Measurements from ENCODE around the gene OR51V1. TPM values are rescaled to one million over a fixed set of nuclear protein-coding genes. Genes with fewer than 3 reads are reported as not detected.
"Not testable (repeated sequence)": the region's sequence is repeated elsewhere in the genome, so short reads cannot be mapped to it uniquely, and the experiment has no call there.

Gene OR51V1, protein sequence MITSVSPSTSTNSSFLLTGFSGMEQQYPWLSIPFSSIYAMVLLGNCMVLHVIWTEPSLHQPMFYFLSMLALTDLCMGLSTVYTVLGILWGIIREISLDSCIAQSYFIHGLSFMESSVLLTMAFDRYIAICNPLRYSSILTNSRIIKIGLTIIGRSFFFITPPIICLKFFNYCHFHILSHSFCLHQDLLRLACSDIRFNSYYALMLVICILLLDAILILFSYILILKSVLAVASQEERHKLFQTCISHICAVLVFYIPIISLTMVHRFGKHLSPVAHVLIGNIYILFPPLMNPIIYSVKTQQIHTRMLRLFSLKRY
- total RNA-seq (2022) (not detected in 2 replicates), Bru-seq, nascent RNA (not detected), BruChase-seq, experiment 1, labeled RNA remaining after a 6-hour chase (not detected), BruChase-seq, experiment 2, labeled RNA remaining after a 2-hour chase (not detected)
- long read RNA-seq, result 0 reads

DNA sequence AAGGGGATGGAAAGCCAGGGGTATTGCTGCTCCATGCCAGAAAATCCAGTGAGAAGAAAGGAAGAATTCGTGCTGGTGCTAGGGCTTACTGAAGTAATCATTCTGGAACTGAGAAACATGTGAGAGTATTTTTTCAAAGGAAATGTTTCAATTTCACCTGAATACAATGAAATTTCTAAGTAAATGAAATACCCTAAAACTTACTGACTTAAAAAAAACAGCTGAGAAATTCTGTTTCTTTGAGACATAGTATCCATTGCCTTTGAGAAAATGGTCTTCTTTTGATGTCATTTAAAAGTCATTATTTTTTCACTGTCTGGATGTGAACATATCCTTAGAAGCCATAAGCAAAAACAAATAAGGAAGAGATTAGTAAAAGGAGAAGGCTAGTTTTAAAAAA lies at the start of gene OR51V1:
TSS of gene OR51V1 (minus strand) at position 101 of the 400 bp plus-strand sequence. CDS start at position 101, 0 bp downstream.
- intact Hi-C loops (cut with micrococcal nuclease; ENCODE audit: unreplicated experiment), result loop anchor here (10.0 kb wide), 1 partner anchor 694 kb away; the partner anchor contains the start of gene OR52E5
- CTCF ChIA-PET, result no interaction called here
- no peaks in the 10 kb centered on the region for H3K36me3 Mint-ChIP-seq (ENCODE audit: insufficient read depth, unreplicated experiment)
- H3K9me3 Mint-ChIP-seq (ENCODE audit: low read depth, unreplicated experiment), result no peaks in the 10 kb centered on the region
- no peaks in the 10 kb centered on the region for H3K4me1 Mint-ChIP-seq (ENCODE audit: low read depth, unreplicated experiment)
- H3K27me3 Mint-ChIP-seq (ENCODE audit: unreplicated experiment), result no peaks in the 10 kb centered on the region
- TF ChIP-seq, protein P1, sequence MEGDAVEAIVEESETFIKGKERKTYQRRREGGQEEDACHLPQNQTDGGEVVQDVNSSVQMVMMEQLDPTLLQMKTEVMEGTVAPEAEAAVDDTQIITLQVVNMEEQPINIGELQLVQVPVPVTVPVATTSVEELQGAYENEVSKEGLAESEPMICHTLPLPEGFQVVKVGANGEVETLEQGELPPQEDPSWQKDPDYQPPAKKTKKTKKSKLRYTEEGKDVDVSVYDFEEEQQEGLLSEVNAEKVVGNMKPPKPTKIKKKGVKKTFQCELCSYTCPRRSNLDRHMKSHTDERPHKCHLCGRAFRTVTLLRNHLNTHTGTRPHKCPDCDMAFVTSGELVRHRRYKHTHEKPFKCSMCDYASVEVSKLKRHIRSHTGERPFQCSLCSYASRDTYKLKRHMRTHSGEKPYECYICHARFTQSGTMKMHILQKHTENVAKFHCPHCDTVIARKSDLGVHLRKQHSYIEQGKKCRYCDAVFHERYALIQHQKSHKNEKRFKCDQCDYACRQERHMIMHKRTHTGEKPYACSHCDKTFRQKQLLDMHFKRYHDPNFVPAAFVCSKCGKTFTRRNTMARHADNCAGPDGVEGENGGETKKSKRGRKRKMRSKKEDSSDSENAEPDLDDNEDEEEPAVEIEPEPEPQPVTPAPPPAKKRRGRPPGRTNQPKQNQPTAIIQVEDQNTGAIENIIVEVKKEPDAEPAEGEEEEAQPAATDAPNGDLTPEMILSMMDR (IDR thresholded peaks at IDR 0.05; ENCODE audit: unreplicated experiment), result no peak
- DNase-seq, result no peak
- H3K27ac Mint-ChIP-seq (ENCODE audit: unreplicated experiment), result no peak within 1 kb of the TSS
- no TSS peak for BruUV-seq (replicated peaks)
- no peak within 1 kb of the TSS for H3K4me3 Mint-ChIP-seq (ENCODE audit: low read depth, unreplicated experiment)

DNA sequence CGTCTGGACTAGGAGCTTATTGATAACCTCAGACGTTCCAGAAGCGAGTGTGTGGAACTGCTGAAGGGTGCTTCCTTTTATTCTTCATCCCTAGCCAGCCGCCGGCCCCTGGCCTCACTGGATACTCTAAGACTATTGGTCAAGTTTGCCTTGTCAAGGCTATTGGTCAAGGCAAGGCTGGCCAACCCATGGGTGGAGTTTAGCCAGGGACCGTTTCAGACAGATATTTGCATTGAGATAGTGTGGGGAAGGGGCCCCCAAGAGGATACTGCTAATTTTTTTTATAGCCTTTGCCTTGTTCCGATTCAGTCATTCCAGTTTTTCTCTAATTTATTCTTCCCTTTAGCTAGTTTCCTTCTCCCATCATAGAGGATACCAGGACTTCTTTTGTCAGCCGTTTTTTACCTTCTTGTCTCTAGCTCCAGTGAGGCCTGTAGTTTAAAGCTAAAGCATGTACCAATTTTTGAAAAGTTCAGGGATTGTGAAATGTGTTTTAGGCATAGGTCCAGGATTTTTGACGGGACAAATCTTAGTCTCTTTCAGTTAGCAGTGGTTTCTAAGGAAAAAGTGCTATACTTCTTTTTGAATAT lies 49.4 kb upstream of the OR51V1 start, which contains the start of gene HBG1:
TSS of gene HBG1 (minus strand) at position 51 of the 590 bp plus-strand sequence. CDS start 53 bp downstream, outside the sequence.
- CTCF ChIA-PET; intact Hi-C loops (cut with micrococcal nuclease; ENCODE audit: unreplicated experiment); H3K4me1 Mint-ChIP-seq (ENCODE audit: low read depth, unreplicated experiment); DNase-seq; BruUV-seq (replicated peaks); H3K4me3 Mint-ChIP-seq (ENCODE audit: low read depth, unreplicated experiment); H3K9me3 Mint-ChIP-seq (ENCODE audit: low read depth, unreplicated experiment); H3K36me3 Mint-ChIP-seq (ENCODE audit: insufficient read depth, unreplicated experiment); H3K27ac Mint-ChIP-seq (ENCODE audit: unreplicated experiment): not testable (repeated sequence)
- peaks cover 58% of the 10 kb centered on the region for H3K27me3 Mint-ChIP-seq (ENCODE audit: unreplicated experiment)

DNA sequence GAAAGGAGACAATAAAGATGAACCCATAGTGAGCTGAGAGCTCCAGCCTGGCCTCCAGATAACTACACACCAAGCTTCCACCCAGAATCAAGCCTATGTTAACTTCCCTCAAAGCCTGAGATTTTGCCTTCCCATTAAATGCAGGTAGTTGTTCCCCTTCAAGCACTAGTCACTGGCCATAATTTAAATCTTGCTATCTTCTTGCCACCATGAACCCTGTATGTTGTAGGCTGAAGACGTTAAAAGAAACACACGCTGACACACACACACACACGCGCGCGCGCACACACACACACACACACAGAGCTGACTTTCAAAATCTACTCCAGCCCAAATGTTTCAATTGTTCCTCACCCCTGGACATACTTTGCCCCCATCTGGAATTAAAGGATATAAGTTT lies 48.0 kb upstream of the OR51V1 start:
- CTCF ChIA-PET, result interaction anchor here (0.7 kb wide), 1 partner anchor 20 kb away, joined by 3 read pairs; no protein-coding TSS in a partner anchor
- H3K9me3 Mint-ChIP-seq (ENCODE audit: low read depth, unreplicated experiment); BruUV-seq (replicated peaks); H3K4me3 Mint-ChIP-seq (ENCODE audit: low read depth, unreplicated experiment); DNase-seq; H3K4me1 Mint-ChIP-seq (ENCODE audit: low read depth, unreplicated experiment); H3K36me3 Mint-ChIP-seq (ENCODE audit: insufficient read depth, unreplicated experiment); intact Hi-C loops (cut with micrococcal nuclease; ENCODE audit: unreplicated experiment); H3K27ac Mint-ChIP-seq (ENCODE audit: unreplicated experiment): not testable (repeated sequence)
- peaks cover 63% of the 10 kb centered on the region for H3K27me3 Mint-ChIP-seq (ENCODE audit: unreplicated experiment)

DNA sequence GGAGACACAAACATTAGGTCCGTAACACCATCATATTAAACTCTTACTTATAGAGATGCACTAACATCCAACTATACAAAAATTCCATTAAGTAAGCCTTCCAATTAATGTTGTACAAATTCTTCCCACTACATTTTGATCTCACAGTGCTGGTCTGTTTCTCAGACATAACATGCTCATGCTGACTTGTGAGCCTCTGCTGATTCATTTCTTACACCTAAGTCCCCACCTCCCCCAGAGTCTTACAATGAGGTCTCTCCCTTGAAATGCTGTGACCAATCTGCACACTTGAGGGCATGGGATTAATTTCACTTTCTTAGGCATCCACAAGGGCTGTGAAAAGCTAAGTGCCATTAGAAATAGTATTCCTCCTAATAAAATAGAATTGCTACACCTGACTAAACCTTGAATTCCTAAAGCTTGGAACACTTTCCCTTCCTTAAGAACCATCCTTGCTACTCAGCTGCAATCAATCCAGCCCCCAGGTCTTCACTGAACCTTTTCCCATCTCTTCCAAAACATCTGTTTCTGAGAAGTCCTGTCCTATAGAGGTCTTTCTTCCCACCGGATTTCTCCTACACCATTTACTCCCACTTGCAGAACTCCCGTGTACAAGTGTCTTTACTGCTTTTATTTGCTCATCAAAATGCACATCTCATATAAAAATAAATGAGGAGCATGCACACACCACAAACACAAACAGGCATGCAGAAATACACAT lies 47.1 kb upstream of the OR51V1 start:
- TF ChIP-seq, protein P1 (IDR thresholded peaks at IDR 0.05; ENCODE audit: unreplicated experiment), result no peak
- CTCF ChIA-PET, result interaction anchor here (0.7 kb wide), 1 partner anchor 20 kb away, joined by 3 read pairs; no protein-coding TSS in a partner anchor
- Mint-ChIP-seq H3K36me3 (ENCODE audit: insufficient read depth, unreplicated experiment) (no peaks in the 10 kb centered on the region), H3K27ac (ENCODE audit: unreplicated experiment) (no peak overlapping the region), H3K9me3 (ENCODE audit: low read depth, unreplicated experiment) (peaks cover under 1% of the 10 kb centered on the region), H3K4me1 (ENCODE audit: low read depth, unreplicated experiment) (no peaks in the 10 kb centered on the region), H3K27me3 (ENCODE audit: unreplicated experiment) (peaks cover 55% of the 10 kb centered on the region), H3K4me3 (ENCODE audit: low read depth, unreplicated experiment) (no peak overlapping the region)
- DNase-seq, result no peak
- BruUV-seq (replicated peaks), result no TSS peak
- intact Hi-C loops (cut with micrococcal nuclease; ENCODE audit: unreplicated experiment), result no loop called here
